Adrenal gland (tissue), 12 donors: ENCODE results near the gene CAMK1. TPM values are rescaled to one million over a fixed set of nuclear protein-coding genes. Genes with fewer than 3 reads are reported as not detected.

Source experiments
- DNase-seq, 7 donors: peaks; one replicate each; pipeline ENCODE4 v3.0.0-alpha.2; 2019 to 2020
- H3K27ac ChIP-seq, 5 donors: fragments of 200-600 bp; sonication (generic) in 4 of 5; 1 replicate in 3 of 5; 2 replicates in 2 of 5; pipeline versions ENCODE4 v1.5.1 to v1.8.0; 2016 to 2020; ENCODE audit warnings: mild to moderate bottlenecking in 1 of 5
- H3K27me3 ChIP-seq: fragments of 200-600 bp; 2 replicates; pipeline ENCODE4 v1.8.0; 2021
- H3K36me3 ChIP-seq, 2 donors: fragments of 200-600 bp; replicated peaks in 1 of 2; 1 replicate in 1 of 2; 2 replicates in 1 of 2; pipeline versions ENCODE4 v1.5.1 to v1.8.0; 2018 to 2022
- H3K4me1 ChIP-seq, 2 donors: fragments of 200-600 bp; replicated peaks in 1 of 2; 1 replicate in 1 of 2; 2 replicates in 1 of 2; pipeline versions ENCODE4 v1.5.1 to v1.8.0; 2018 to 2021
- H3K4me3 ChIP-seq, 4 donors: fragments of 200-600 bp; sonication (generic) in 3 of 4; one replicate each; pipeline ENCODE4 v1.5.1; 2016 to 2018
- H3K9me3 ChIP-seq, 3 donors: fragments of 200-600 bp; sonication (generic) in 1 of 3; replicated peaks in 1 of 3; 1 replicate in 2 of 3; 2 replicates in 1 of 3; pipeline versions ENCODE4 v1.5.1 to v1.8.0; 2016 to 2021
- CTCF ChIP-seq, 6 experiments: fragments of 450-650 bp in 4 of 6; fragments of 200-600 bp in 2 of 6; sonication (generic) in 1 of 6; IDR thresholded peaks; 1 replicate in 5 of 6; 2 replicates in 1 of 6; pipeline versions ENCODE4 v1.5.1 to v1.8.0; 2016 to 2021; ENCODE audit warnings: antibody characterized with exemption in 6 of 6, mild to moderate bottlenecking in 2 of 6, moderate library complexity in 1 of 6
- POLR2A ChIP-seq, 2 donors: fragments of 450-650 bp; IDR thresholded peaks; one replicate each; pipeline ENCODE4 v1.6.1; 2017; ENCODE audit warnings: antibody characterized with exemption in 2 of 2, mild to moderate bottlenecking in 2 of 2, moderate library complexity in 1 of 2
- WGBS, 4 donors: extraction: QIAGEN DNeasy Blood & Tissue Kit in 2 of 4; methylation state at CpG; one replicate each; pipeline versions ENCODE4 v1.1.5 to v1.1.7; 2013 to 2017; 5-methylcytosine and 5-hydroxymethylcytosine counted together
- intact Hi-C, 2 donors: fragments of 100-400 bp; cut with DNase I; formaldehyde crosslinking; loops; one replicate each; pipeline versions ENCODE4 v1.14.1 to v1.15.0; 2022 to 2023
- polyA plus RNA-seq, 3 donors: library from polyadenylated mRNA; stranded (reverse); fragments of 200-250 nt in 2 of 3; fragments of 350-450 nt in 1 of 3; fragmentation: Illumina TruSeq in 1 of 3; extraction: RNeasy Lipid Tissue Mini Kit (QIAGEN cat#74804) in 1 of 3; gene quantifications; one replicate each; pipeline ENCODE4 v1.2.3, GENCODE V29; 2013 to 2014
- total RNA-seq, 9 donors: library from RNA; depleted of rRNA in 4 of 9; stranded (reverse); fragments of >200 nt in 4 of 9; fragments of 120-200 nt in 1 of 9; fragmentation: NEBNext Ultra II Directional in 1 of 9; extraction: Animal tissue kit (Norgen Biotek cat#: 25700) in 1 of 9; gene quantifications; one replicate each; pipeline versions ENCODE4 v1.1.0 to v1.2.4, GENCODE V29; 2013 to 2023
- donor health status: healthy with polysubstance abuse.
- donor health status: Bipolar disorder and iron deficiency.
- donor health status: DM: yes; HTN: yes; CAD: no.
- donor health status: DM: no; HTN: no; CAD: no.
- donor health status: DM: no; HTN: no; CAD: no.
- donor health status: DM: yes; HTN: yes; CAD: no.

Gene CAMK1
- total and polyA plus RNA-seq, 12 donors = 12.7 to 281 (median 176) TPM

GRCh38 chr3:9732080-9732739 lies 37.5 kb downstream of the CAMK1 start:
- DNase-seq = peak in 5 of 7 donors; percentile 33 to 64 (median 49)
- Histone ChIP-seq H3K9me3 (no peaks in the 10 kb centered on the region), H3K27ac (peak overlapping the region; percentile 58 to 99 (median 98)), H3K36me3 (peaks cover 0 to 23% of the 10 kb centered on the region in 2 donors), H3K4me3 (peak overlapping the region; percentile 53 to 95 (median 85)), H3K27me3 (no peaks in the 10 kb centered on the region), H3K4me1 (peaks cover 12 to 33% of the 10 kb centered on the region in 2 donors)
- whole genome bisulfite sequencing, 4 donors = 1 to 5% (median 1%) methylated on average over 8 to 41 of the region's 41 CpGs
- TF ChIP-seq CTCF (IDR thresholded peaks at IDR 0.05) (no peak), POLR2A (IDR thresholded peaks at IDR 0.05) (no peak)
- intact Hi-C loops = no loop called here

- intact Hi-C loops = no loop called here
- Histone ChIP-seq H3K36me3 (peaks cover 0 to 18% of the 10 kb centered on the region in 2 donors), H3K27me3 (no peaks in the 10 kb centered on the region), H3K4me1 (peaks cover 12 to 25% of the 10 kb centered on the region in 2 donors), H3K27ac (peak within 1 kb of the TSS; percentile 58 to 99 (median 98)), H3K4me3 (peak within 1 kb of the TSS; percentile 53 to 95 (median 85)), H3K9me3 (no peaks in the 10 kb centered on the region)
- TF ChIP-seq POLR2A (IDR thresholded peaks at IDR 0.05) (peak; percentile 55 to 58), CTCF (IDR thresholded peaks at IDR 0.05) (peak in 3 of 6 experiments; percentile 15 to 22 (median 19))
- WGBS, 4 donors = 0 to 1% (median 1%) methylated on average over 12 to 88 of the region's 88 CpGs
- DNase-seq = peak; percentile 99 to 100 (median 100)
Measured at GRCh38 chr3:9731206-9732079, 38.3 kb downstream of the CAMK1 start, which contains the start of gene BRPF1. Gene BRPF1 (plus strand): TSS chr3:9731735. CDS start chr3:9734141, 2,406 bp downstream.

DNA sequence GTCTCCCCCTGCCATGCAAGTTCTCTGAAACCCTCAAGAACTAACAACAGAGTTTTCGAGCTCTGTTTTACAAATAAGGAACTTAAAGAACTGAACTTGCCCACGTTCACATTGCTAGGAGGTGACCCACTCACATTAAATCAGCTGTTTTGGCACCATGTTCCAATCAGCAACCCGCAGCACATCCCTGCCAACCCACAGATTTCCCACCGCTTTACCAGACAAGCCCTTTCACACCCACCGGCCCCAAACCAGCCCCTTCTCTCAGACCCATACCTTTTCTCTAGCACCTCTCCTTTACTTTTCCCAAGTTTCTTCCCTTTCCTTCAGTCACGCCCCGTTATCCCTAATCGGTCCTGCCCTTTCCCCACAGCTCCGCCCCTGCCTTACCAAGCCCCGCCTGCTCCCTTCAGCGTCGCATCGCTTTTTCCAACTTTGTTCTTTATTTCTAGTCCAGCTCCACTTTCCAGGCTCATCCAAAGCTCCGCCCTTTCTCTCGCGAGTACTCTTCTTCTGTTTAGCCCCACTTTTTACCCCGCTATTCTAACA lies 39.0 kb downstream of the CAMK1 start:
- H3K4me1 ChIP-seq = peaks cover 12 to 23% of the 10 kb centered on the region in 2 donors
- 1 to 2% (median 1%) methylated on average over 16 of the region's 17 CpGs for WGBS, 4 donors
- no peaks in the 10 kb centered on the region for H3K27me3 ChIP-seq

More for the DNA sequence above, 39.0 kb downstream of the CAMK1 start:
- peak overlapping the region in 3 of 4 donors; percentile 18 to 76 (median 36) for H3K4me3 ChIP-seq
- peak in 2 of 6 experiments; percentile 24 to 27 for TF ChIP-seq CTCF (IDR thresholded peaks at IDR 0.05)
- TF ChIP-seq POLR2A (IDR thresholded peaks at IDR 0.05) = no peak
- H3K36me3 ChIP-seq = peaks cover 0 to 18% of the 10 kb centered on the region in 2 donors
- DNase-seq = no peak
- H3K27ac ChIP-seq = peak overlapping the region; percentile 53 to 99 (median 98)
- intact Hi-C loops = no loop called here
- no peaks in the 10 kb centered on the region for H3K9me3 ChIP-seq
